ENCODE results near the gene PGAP6. TPM values are rescaled to one million over a fixed set of nuclear protein-coding genes. Genes with fewer than 3 reads are reported as not detected.

Gene PGAP6
- total and polyA plus RNA-seq, 2 of the 13 experiments (the other 11 are each of a cell fraction or from before 2014, with no cell fraction given), result 52.7 to 136 TPM

DNA sequence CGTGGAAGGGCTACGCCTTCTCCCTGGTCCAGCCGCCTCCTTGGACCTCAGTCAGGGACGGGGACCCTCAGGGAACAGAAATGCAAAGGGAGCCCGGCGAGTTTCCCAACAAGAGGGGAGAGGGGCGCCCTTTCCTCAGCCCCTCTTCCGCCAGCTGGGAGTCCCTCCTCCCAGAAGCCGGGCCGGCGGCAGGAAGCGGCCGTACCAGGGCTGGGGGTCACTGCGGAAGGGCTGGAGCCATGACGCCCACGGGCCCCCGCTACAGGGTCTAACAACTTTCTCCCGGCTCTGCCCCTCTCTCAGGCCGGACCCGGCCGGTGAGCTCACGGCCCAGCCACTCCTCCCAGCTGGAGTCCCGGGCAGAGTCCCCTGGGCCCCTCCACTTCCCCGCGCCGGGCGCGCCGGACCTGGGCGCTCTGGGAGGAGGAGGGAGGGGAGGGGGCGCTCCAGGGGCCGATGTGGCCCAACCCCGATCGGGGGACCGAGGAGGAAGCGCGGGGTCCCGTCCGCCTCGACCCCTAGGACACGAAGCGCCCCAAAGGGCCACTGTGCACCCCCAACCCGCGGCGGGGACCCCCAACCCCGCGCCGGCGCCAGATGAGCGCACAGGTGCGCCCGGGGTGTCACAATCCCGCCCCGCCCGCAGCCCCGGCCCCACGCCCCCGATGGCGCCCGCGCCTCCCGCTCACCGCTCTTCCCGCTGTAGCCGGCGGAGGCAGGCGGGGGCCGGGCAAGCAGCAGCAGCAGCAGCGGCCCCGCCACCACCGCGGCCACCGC, 578 bp downstream of the PGAP6 start (continued):
- TF ChIP-seq SOX13 (IDR thresholded peaks at IDR 0.05), result no peak
- no peak for TF ChIP-seq SOX13 (CRISPR knock-in tag; conservative IDR thresholded peaks at IDR 0.05 in 1 of 2, IDR thresholded peaks at IDR 0.05 in 1 of 2)
- TF ChIP-seq, protein P1, sequence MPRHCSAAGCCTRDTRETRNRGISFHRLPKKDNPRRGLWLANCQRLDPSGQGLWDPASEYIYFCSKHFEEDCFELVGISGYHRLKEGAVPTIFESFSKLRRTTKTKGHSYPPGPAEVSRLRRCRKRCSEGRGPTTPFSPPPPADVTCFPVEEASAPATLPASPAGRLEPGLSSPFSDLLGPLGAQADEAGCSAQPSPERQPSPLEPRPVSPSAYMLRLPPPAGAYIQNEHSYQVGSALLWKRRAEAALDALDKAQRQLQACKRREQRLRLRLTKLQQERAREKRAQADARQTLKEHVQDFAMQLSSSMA (CRISPR knock-in tag; IDR thresholded peaks at IDR 0.05), result no peak
- TF ChIP-seq AHR (CRISPR knock-in tag; IDR thresholded peaks at IDR 0.05), result no peak
- TF ChIP-seq, protein P2, sequence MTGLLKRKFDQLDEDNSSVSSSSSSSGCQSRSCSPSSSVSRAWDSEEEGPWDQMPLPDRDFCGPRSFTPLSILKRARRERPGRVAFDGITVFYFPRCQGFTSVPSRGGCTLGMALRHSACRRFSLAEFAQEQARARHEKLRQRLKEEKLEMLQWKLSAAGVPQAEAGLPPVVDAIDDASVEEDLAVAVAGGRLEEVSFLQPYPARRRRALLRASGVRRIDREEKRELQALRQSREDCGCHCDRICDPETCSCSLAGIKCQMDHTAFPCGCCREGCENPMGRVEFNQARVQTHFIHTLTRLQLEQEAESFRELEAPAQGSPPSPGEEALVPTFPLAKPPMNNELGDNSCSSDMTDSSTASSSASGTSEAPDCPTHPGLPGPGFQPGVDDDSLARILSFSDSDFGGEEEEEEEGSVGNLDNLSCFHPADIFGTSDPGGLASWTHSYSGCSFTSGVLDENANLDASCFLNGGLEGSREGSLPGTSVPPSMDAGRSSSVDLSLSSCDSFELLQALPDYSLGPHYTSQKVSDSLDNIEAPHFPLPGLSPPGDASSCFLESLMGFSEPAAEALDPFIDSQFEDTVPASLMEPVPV (CRISPR knock-in tag; IDR thresholded peaks at IDR 0.05), result no peak
- no peak for TF ChIP-seq CCAR2 (optimal IDR thresholded peaks at IDR 0.05; ENCODE audit: low read depth, low read length)
- no peak for TF ChIP-seq AGO1 (IDR thresholded peaks at IDR 0.05; ENCODE audit: low read depth, low read length, poor library complexity, severe bottlenecking)
- no peak for TF ChIP-seq ZNF232 (CRISPR knock-in tag; IDR thresholded peaks at IDR 0.05; ENCODE audit: borderline replicate concordance)
- TF ChIP-seq, protein P3, sequence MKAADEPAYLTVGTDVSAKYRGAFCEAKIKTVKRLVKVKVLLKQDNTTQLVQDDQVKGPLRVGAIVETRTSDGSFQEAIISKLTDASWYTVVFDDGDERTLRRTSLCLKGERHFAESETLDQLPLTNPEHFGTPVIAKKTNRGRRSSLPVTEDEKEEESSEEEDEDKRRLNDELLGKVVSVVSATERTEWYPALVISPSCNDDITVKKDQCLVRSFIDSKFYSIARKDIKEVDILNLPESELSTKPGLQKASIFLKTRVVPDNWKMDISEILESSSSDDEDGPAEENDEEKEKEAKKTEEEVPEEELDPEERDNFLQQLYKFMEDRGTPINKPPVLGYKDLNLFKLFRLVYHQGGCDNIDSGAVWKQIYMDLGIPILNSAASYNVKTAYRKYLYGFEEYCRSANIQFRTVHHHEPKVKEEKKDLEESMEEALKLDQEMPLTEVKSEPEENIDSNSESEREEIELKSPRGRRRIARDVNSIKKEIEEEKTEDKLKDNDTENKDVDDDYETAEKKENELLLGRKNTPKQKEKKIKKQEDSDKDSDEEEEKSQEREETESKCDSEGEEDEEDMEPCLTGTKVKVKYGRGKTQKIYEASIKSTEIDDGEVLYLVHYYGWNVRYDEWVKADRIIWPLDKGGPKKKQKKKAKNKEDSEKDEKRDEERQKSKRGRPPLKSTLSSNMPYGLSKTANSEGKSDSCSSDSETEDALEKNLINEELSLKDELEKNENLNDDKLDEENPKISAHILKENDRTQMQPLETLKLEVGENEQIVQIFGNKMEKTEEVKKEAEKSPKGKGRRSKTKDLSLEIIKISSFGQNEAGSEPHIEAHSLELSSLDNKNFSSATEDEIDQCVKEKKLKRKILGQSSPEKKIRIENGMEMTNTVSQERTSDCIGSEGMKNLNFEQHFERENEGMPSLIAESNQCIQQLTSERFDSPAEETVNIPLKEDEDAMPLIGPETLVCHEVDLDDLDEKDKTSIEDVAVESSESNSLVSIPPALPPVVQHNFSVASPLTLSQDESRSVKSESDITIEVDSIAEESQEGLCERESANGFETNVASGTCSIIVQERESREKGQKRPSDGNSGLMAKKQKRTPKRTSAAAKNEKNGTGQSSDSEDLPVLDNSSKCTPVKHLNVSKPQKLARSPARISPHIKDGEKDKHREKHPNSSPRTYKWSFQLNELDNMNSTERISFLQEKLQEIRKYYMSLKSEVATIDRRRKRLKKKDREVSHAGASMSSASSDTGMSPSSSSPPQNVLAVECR (CRISPR knock-in tag; IDR thresholded peaks at IDR 0.05; ENCODE audit: borderline replicate concordance), result peak; percentile 81
- no peak for TF ChIP-seq SNAI1 (CRISPR knock-in tag; IDR thresholded peaks at IDR 0.05; ENCODE audit: borderline replicate concordance)
- TF ChIP-seq, protein P4, sequence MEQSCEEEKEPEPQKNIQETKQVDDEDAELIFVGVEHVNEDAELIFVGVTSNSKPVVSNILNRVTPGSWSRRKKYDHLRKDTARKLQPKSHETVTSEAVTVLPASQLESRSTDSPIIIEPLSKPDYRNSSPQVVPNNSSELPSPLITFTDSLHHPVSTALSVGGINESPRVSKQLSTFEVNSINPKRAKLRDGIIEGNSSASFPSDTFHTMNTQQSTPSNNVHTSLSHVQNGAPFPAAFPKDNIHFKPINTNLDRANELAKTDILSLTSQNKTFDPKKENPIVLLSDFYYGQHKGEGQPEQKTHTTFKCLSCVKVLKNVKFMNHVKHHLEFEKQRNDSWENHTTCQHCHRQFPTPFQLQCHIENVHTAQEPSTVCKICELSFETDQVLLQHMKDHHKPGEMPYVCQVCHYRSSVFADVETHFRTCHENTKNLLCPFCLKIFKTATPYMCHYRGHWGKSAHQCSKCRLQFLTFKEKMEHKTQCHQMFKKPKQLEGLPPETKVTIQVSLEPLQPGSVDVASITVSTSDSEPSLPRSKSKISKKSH (CRISPR knock-in tag; IDR thresholded peaks at IDR 0.05; ENCODE audit: borderline replicate concordance), result no peak
- TF ChIP-seq SALL1 (CRISPR knock-in tag; IDR thresholded peaks at IDR 0.05), result no peak
- no peak for TF ChIP-seq BCL6 (CRISPR knock-in tag; IDR thresholded peaks at IDR 0.05)
- no peak; the same call in 1 of the 2 replicates for TF ChIP-seq ELF3 (CRISPR knock-in tag; IDR thresholded peaks at IDR 0.05)
- no peak for TF ChIP-seq ZNF777 (CRISPR knock-in tag; IDR thresholded peaks at IDR 0.05)
- no peak for TF ChIP-seq ZKSCAN8 (CRISPR knock-in tag; IDR thresholded peaks at IDR 0.05; ENCODE audit: borderline replicate concordance)
- no peak for TF ChIP-seq ASH2L (IDR thresholded peaks at IDR 0.05; ENCODE audit: insufficient read length, low read depth, low read length)
- TF ChIP-seq, protein P5, sequence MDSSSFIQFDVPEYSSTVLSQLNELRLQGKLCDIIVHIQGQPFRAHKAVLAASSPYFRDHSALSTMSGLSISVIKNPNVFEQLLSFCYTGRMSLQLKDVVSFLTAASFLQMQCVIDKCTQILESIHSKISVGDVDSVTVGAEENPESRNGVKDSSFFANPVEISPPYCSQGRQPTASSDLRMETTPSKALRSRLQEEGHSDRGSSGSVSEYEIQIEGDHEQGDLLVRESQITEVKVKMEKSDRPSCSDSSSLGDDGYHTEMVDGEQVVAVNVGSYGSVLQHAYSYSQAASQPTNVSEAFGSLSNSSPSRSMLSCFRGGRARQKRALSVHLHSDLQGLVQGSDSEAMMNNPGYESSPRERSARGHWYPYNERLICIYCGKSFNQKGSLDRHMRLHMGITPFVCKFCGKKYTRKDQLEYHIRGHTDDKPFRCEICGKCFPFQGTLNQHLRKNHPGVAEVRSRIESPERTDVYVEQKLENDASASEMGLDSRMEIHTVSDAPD (CRISPR knock-in tag; IDR thresholded peaks at IDR 0.05), result no peak
